ENCODE measurements around the gene PCYT1B. TPM values are rescaled to one million over a fixed set of nuclear protein-coding genes. Genes with fewer than 3 reads are reported as not detected.

PCYT1B gene
- total RNA-seq, 2 donors from 2014 or later: 11.3 to 16.0 TPM

DNA sequence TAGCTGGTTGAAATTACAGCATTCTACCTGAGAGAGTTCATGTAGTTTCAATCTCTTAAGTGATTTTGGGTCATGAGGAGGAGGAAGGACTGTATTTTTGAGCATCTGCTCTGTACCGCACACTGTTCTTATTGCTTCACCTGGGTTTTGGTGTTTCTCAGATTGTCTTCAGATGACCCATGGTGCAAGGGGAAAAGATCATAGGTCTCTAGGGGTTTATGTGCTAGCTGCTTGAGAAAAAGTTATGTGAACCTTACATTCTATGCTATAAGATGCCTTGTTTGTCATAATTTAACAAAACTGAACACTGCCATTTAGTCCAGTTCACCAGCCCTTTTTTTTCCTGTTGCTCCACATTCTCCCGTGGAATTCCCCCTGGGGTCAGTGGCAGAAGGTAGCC lies 121.7 kb downstream of the PCYT1B start:
- H3K36me3 ChIP-seq (ENCODE audit: control insufficient read depth, insufficient read depth, low read length): no peaks in the 10 kb centered on the region
- Mint-ChIP-seq H3K27me3 (ENCODE audit: insufficient read depth) (no peaks in the 10 kb centered on the region), H3K4me3 (no peak overlapping the region), H3K9me3 (no peaks in the 10 kb centered on the region), H3K27ac (peak overlapping the region; percentile 32), H3K36me3 (ENCODE audit: low read depth) (peaks cover 8% of the 10 kb centered on the region), H3K4me1 (peaks cover 49% of the 10 kb centered on the region)
- DNase-seq: no peak
- H3K27ac ChIP-seq (ENCODE audit: low read depth, low read length): no peak overlapping the region
- no peak overlapping the region for H3K9ac ChIP-seq (ENCODE audit: extremely low read depth, low read length, poor library complexity, severe bottlenecking)
- no peaks in the 10 kb centered on the region for H3K9me3 ChIP-seq (ENCODE audit: control insufficient read depth, low read length)
- WGBS, 2 experiments (ENCODE audit: insufficient coverage in 1 of 2, insufficient read length in 1 of 2): 92% methylated on average over 2 of the region's 2 CpGs; no CpG with 5 or more reads in 1 of the 2 experiments
- no peak overlapping the region for H3K4me3 ChIP-seq (ENCODE audit: low read length)
- TF ChIP-seq, protein P1, sequence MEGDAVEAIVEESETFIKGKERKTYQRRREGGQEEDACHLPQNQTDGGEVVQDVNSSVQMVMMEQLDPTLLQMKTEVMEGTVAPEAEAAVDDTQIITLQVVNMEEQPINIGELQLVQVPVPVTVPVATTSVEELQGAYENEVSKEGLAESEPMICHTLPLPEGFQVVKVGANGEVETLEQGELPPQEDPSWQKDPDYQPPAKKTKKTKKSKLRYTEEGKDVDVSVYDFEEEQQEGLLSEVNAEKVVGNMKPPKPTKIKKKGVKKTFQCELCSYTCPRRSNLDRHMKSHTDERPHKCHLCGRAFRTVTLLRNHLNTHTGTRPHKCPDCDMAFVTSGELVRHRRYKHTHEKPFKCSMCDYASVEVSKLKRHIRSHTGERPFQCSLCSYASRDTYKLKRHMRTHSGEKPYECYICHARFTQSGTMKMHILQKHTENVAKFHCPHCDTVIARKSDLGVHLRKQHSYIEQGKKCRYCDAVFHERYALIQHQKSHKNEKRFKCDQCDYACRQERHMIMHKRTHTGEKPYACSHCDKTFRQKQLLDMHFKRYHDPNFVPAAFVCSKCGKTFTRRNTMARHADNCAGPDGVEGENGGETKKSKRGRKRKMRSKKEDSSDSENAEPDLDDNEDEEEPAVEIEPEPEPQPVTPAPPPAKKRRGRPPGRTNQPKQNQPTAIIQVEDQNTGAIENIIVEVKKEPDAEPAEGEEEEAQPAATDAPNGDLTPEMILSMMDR (conservative IDR thresholded peaks at IDR 0.05): no peak
- peaks cover 4% of the 10 kb centered on the region for H3K4me1 ChIP-seq (ENCODE audit: control insufficient read depth, insufficient read depth, low read length)
- H3K27me3 ChIP-seq (ENCODE audit: control insufficient read depth, insufficient read depth, low read length, poor library complexity, severe bottlenecking): no peaks in the 10 kb centered on the region

DNA sequence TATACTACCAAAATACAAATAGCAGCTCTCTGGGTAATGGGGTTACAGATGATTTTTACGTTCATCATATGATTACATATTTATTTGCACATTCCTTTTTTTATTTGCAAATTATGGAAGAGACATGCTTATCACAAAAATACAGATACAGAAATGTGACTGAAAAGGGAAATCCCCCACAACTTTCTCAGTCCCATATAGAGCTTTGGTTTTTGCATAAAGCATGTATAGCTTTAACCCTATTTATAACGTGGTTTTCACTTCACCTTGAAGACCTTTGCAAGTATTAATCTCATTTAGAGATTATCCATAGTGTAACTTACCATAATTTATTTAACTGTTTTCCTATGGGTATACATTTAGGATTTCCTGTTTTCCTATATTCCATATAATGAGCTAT lies 126.7 kb downstream of the PCYT1B start:
- H3K27ac ChIP-seq (ENCODE audit: low read depth, low read length): no peak overlapping the region
- no peak overlapping the region for H3K9ac ChIP-seq (ENCODE audit: extremely low read depth, low read length, poor library complexity, severe bottlenecking)
- no peaks in the 10 kb centered on the region for H3K36me3 ChIP-seq (ENCODE audit: control insufficient read depth, insufficient read depth, low read length)
- DNase-seq: no peak
- WGBS, 2 experiments (ENCODE audit: insufficient coverage in 1 of 2, insufficient read length in 1 of 2): 100% methylated on average over 1 of the region's 2 CpGs; no CpG with 5 or more reads in 1 of the 2 experiments
- peaks cover 16% of the 10 kb centered on the region for H3K36me3 Mint-ChIP-seq (ENCODE audit: low read depth)
- no peaks in the 10 kb centered on the region for H3K9me3 Mint-ChIP-seq
- no peak overlapping the region for H3K4me3 Mint-ChIP-seq
- peaks cover 6% of the 10 kb centered on the region for H3K4me1 Mint-ChIP-seq
- H3K4me3 ChIP-seq (ENCODE audit: low read length): no peak overlapping the region
- no peaks in the 10 kb centered on the region for H3K27me3 Mint-ChIP-seq (ENCODE audit: insufficient read depth)
- H3K27ac Mint-ChIP-seq: no peak overlapping the region
- H3K4me1 ChIP-seq (ENCODE audit: control insufficient read depth, insufficient read depth, low read length): no peaks in the 10 kb centered on the region
- H3K9me3 ChIP-seq (ENCODE audit: control insufficient read depth, low read length): no peaks in the 10 kb centered on the region
- H3K27me3 ChIP-seq (ENCODE audit: control insufficient read depth, insufficient read depth, low read length, poor library complexity, severe bottlenecking): no peaks in the 10 kb centered on the region
- TF ChIP-seq, protein P1 (conservative IDR thresholded peaks at IDR 0.05): no peak

DNA sequence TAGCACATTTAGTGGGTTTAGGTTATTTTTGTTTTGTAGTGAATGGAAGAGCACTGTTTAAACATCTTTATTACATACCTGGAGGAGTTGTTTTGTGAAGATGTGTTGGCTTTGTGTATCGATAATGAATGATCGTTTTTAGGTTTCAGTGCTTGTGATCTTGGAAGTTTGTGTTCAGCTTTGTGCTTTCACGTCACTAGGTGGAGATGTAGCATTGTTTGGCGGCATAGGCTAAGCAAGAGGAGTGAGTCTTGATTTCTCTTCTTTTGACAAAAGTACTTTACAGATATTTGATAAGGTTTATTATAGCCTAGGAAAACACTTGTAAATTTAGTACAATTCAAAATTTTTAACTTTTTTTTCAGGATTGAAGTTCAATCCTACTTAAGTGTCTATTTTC lies 131.7 kb downstream of the PCYT1B start:
- H3K36me3 ChIP-seq (ENCODE audit: control insufficient read depth, insufficient read depth, low read length): no peaks in the 10 kb centered on the region
- H3K9ac ChIP-seq (ENCODE audit: extremely low read depth, low read length, poor library complexity, severe bottlenecking): no peak overlapping the region
- Mint-ChIP-seq H3K4me1 (no peaks in the 10 kb centered on the region), H3K27ac (no peak overlapping the region), H3K4me3 (no peak overlapping the region), H3K36me3 (ENCODE audit: low read depth) (peaks cover 11% of the 10 kb centered on the region), H3K27me3 (ENCODE audit: insufficient read depth) (no peaks in the 10 kb centered on the region), H3K9me3 (no peaks in the 10 kb centered on the region)
- DNase-seq: peak; percentile 56
- H3K27ac ChIP-seq (ENCODE audit: low read depth, low read length): no peak overlapping the region
- WGBS, 2 experiments (ENCODE audit: insufficient coverage in 1 of 2, insufficient read length in 1 of 2): 82% methylated on average over 3 of the region's 4 CpGs; no CpG with 5 or more reads in 1 of the 2 experiments
- H3K27me3 ChIP-seq (ENCODE audit: control insufficient read depth, insufficient read depth, low read length, poor library complexity, severe bottlenecking): no peaks in the 10 kb centered on the region
- TF ChIP-seq, protein P1 (conservative IDR thresholded peaks at IDR 0.05): peak; percentile 73
- no peaks in the 10 kb centered on the region for H3K9me3 ChIP-seq (ENCODE audit: control insufficient read depth, low read length)
- H3K4me3 ChIP-seq (ENCODE audit: low read length): no peak overlapping the region
- no peaks in the 10 kb centered on the region for H3K4me1 ChIP-seq (ENCODE audit: control insufficient read depth, insufficient read depth, low read length)

Measured in endodermal cell (in vitro differentiated cells).